Activated naive CD4-positive, alpha-beta T cell treated with anti-CD3 and anti-CD28 coated beads, Interleukin-2, amount 50 U/mL, for 24 hours (primary cell): Measurements from ENCODE around the gene KLHL6.
"Not testable (repeated sequence)": the region's sequence is repeated elsewhere in the genome, so short reads cannot be mapped to it uniquely, and the experiment has no call there.

Experiments used
- H3K27ac Mint-ChIP-seq: one replicate; pipeline ENCODE4 v1.8.0; 2021; ENCODE audit warnings: mild to moderate bottlenecking, mixed read lengths
- H3K27me3 Mint-ChIP-seq: one replicate; pipeline ENCODE4 v1.8.0; 2021; ENCODE audit warnings: mixed read lengths
- H3K36me3 Mint-ChIP-seq: one replicate; pipeline ENCODE4 v1.8.0; 2021; ENCODE audit warnings: mixed read lengths
- H3K4me1 Mint-ChIP-seq: one replicate; pipeline ENCODE4 v1.8.0; 2021; ENCODE audit warnings: mixed read lengths
- H3K4me3 Mint-ChIP-seq: one replicate; pipeline ENCODE4 v1.8.0; 2021; ENCODE audit warnings: mild to moderate bottlenecking, mixed read lengths
- H3K9me3 Mint-ChIP-seq: one replicate; pipeline ENCODE4 v1.8.0; 2021; ENCODE audit warnings: mixed read lengths

The KLHL6 gene

GRCh38 chr3:183528758-183529157 lies 26.7 kb downstream of the KLHL6 start:
- H3K4me1 Mint-ChIP-seq: peaks cover 74% of the 10 kb centered on the region
- H3K36me3 Mint-ChIP-seq: peaks cover 38% of the 10 kb centered on the region
- peak overlapping the region; percentile 38 for H3K27ac Mint-ChIP-seq
- not testable (repeated sequence) for H3K4me3 Mint-ChIP-seq, H3K9me3 Mint-ChIP-seq, H3K27me3 Mint-ChIP-seq

DNA sequence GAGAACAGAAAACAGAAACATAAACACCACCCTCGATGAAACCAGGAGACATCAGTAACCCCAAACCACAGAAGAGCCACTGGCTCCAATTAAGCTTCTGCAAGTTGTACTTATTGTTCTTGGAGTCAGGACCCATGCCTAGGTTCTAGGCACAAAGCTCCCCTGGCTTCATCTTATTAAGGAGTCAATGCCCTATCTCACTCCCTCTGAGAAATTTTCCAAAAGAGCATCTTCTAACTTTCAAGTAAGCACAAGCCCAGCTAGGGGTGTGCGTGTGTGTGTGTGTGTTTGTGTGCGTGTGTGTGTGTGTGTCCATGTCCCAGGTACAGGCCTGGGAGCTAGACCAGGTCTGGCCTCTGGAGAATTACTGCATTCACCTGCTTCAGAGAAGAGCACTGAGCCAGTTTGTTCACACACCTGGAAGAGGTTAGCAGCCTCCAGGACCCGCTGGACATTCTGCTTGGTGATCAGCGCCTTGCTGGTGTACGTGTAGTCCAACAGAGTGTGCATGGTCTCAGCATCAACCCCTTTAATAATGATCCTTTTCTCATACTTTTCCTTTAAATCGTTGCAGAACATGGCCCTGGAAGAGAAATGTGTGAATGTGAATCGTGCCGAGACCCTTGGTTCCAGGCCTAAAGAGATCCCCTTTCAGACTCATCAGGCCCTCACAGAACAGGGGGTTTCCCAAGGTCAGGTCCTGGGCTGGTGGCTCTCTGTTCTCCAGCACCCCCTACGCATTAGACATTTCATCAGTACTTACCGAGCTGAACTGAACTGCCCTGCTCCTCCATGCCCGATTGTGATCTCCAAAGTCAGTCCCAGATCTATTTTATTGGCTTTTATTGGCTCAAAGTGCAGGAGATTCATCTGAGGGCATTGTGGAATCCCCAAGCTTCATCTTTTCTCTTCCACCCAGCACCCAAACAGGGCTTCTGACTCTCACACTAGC lies 27.8 kb downstream of the KLHL6 start:
- peaks cover 4% of the 10 kb centered on the region for H3K9me3 Mint-ChIP-seq
- peak overlapping the region; percentile 84 for H3K27ac Mint-ChIP-seq
- H3K4me1 Mint-ChIP-seq: peaks cover 63% of the 10 kb centered on the region
- H3K4me3 Mint-ChIP-seq: peak overlapping the region; percentile 41
- H3K27me3 Mint-ChIP-seq: no peaks in the 10 kb centered on the region
- H3K36me3 Mint-ChIP-seq: peaks cover 34% of the 10 kb centered on the region

GRCh38 chr3:183526838-183527427 lies 28.6 kb downstream of the KLHL6 start:
- Mint-ChIP-seq H3K9me3 (peaks cover 4% of the 10 kb centered on the region), H3K4me3 (peak overlapping the region; percentile 41), H3K27ac (peak overlapping the region; percentile 84), H3K4me1 (peaks cover 59% of the 10 kb centered on the region), H3K36me3 (peaks cover 32% of the 10 kb centered on the region), H3K27me3 (no peaks in the 10 kb centered on the region)

DNA sequence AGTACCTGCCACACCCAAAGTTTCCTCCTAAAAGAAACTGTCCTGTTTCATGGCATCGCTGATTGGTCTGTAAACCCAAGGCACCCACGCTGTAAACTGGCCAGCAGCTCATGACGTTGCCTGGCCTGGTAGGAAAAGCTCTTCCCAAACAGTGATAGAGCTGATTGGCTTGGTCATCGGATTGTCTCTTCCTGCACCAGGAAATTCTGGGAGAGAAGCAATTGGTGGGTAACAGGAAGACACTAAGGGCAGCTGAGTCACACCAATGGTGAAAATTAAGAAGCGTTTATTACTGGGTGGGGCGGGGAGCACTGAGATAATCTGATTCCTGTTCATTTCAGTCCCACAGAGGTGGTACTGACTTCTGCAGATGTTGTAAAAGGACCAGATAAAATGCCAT lies 31.0 kb downstream of the KLHL6 start:
- Mint-ChIP-seq H3K36me3 (peaks cover 24% of the 10 kb centered on the region), H3K27ac (peak overlapping the region; percentile 59), H3K27me3 (no peaks in the 10 kb centered on the region), H3K4me3 (no peak overlapping the region), H3K9me3 (no peaks in the 10 kb centered on the region), H3K4me1 (peaks cover 58% of the 10 kb centered on the region)

GRCh38 chr3:183520741-183521556 lies 34.6 kb downstream of the KLHL6 start:
- H3K4me3 Mint-ChIP-seq, H3K9me3 Mint-ChIP-seq, H3K27me3 Mint-ChIP-seq: not testable (repeated sequence)
- peak overlapping the region; percentile 71 for H3K27ac Mint-ChIP-seq
- H3K36me3 Mint-ChIP-seq: peaks cover 15% of the 10 kb centered on the region
- H3K4me1 Mint-ChIP-seq: peaks cover 64% of the 10 kb centered on the region

GRCh38 chr3:183520295-183520694 lies 35.2 kb downstream of the KLHL6 start:
- Mint-ChIP-seq H3K27ac (peak overlapping the region; percentile 71), H3K36me3 (peaks cover 15% of the 10 kb centered on the region), H3K4me1 (peaks cover 66% of the 10 kb centered on the region)
- not testable (repeated sequence) for H3K4me3 Mint-ChIP-seq, H3K27me3 Mint-ChIP-seq, H3K9me3 Mint-ChIP-seq

GRCh38 chr3:183519891-183520290 lies 35.6 kb downstream of the KLHL6 start:
- no peak overlapping the region for H3K4me3 Mint-ChIP-seq
- no peaks in the 10 kb centered on the region for H3K27me3 Mint-ChIP-seq
- H3K4me1 Mint-ChIP-seq: peaks cover 67% of the 10 kb centered on the region
- peak overlapping the region; percentile 71 for H3K27ac Mint-ChIP-seq
- peaks cover 13% of the 10 kb centered on the region for H3K36me3 Mint-ChIP-seq
- no peaks in the 10 kb centered on the region for H3K9me3 Mint-ChIP-seq

GRCh38 chr3:183518491-183519251 lies 36.8 kb downstream of the KLHL6 start:
- H3K27ac Mint-ChIP-seq: peak overlapping the region; percentile 81
- H3K4me1 Mint-ChIP-seq: peaks cover 74% of the 10 kb centered on the region
- peak overlapping the region; percentile 31 for H3K4me3 Mint-ChIP-seq
- H3K9me3 Mint-ChIP-seq: no peaks in the 10 kb centered on the region
- peaks cover 11% of the 10 kb centered on the region for H3K36me3 Mint-ChIP-seq
- no peaks in the 10 kb centered on the region for H3K27me3 Mint-ChIP-seq

- Mint-ChIP-seq H3K4me1 (peaks cover 83% of the 10 kb centered on the region), H3K27me3 (no peaks in the 10 kb centered on the region), H3K9me3 (no peaks in the 10 kb centered on the region), H3K4me3 (peak overlapping the region; percentile 45), H3K36me3 (peaks cover 11% of the 10 kb centered on the region), H3K27ac (peak overlapping the region; percentile 90)
Measured at GRCh38 chr3:183517607-183518006, 37.9 kb downstream of the KLHL6 start.

- H3K9me3 Mint-ChIP-seq: no peaks in the 10 kb centered on the region
- H3K27me3 Mint-ChIP-seq: no peaks in the 10 kb centered on the region
- peaks cover 11% of the 10 kb centered on the region for H3K36me3 Mint-ChIP-seq
- H3K4me3 Mint-ChIP-seq: peak overlapping the region; percentile 31
- H3K27ac Mint-ChIP-seq: peak overlapping the region; percentile 81
- peaks cover 91% of the 10 kb centered on the region for H3K4me1 Mint-ChIP-seq
Measured at GRCh38 chr3:183515968-183516851, 39.3 kb downstream of the KLHL6 start.

DNA sequence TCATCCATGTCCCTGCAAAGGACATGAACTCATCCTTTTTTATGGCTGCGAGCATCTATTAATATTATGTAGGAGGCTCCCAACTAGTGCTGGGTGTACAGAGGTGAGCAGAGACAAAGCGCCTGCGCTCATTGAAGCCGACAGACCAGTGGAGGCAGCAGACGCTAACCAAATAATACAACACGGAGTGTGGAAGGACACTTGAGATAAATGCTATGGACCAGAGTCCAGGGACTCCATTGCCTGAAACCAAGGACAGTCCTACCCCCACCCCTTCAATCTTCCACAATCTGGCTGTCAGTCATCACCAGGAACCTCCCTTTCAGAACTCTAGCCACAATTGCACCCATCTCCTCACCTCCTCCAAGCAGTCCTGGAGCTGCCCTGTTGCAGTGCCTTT lies 41.5 kb downstream of the KLHL6 start:
- peak overlapping the region; percentile 36 for H3K4me3 Mint-ChIP-seq
- peaks cover 75% of the 10 kb centered on the region for H3K4me1 Mint-ChIP-seq
- H3K27me3 Mint-ChIP-seq: no peaks in the 10 kb centered on the region
- peak overlapping the region; percentile 95 for H3K27ac Mint-ChIP-seq
- H3K36me3 Mint-ChIP-seq: peaks cover 10% of the 10 kb centered on the region
- H3K9me3 Mint-ChIP-seq: no peaks in the 10 kb centered on the region

GRCh38 chr3:183513046-183513706 lies 42.3 kb downstream of the KLHL6 start:
- H3K4me1 Mint-ChIP-seq: peaks cover 67% of the 10 kb centered on the region
- no peaks in the 10 kb centered on the region for H3K27me3 Mint-ChIP-seq
- H3K27ac Mint-ChIP-seq: peak overlapping the region; percentile 68
- no peaks in the 10 kb centered on the region for H3K9me3 Mint-ChIP-seq
- peaks cover 16% of the 10 kb centered on the region for H3K36me3 Mint-ChIP-seq
- H3K4me3 Mint-ChIP-seq: peak overlapping the region; percentile 23

DNA sequence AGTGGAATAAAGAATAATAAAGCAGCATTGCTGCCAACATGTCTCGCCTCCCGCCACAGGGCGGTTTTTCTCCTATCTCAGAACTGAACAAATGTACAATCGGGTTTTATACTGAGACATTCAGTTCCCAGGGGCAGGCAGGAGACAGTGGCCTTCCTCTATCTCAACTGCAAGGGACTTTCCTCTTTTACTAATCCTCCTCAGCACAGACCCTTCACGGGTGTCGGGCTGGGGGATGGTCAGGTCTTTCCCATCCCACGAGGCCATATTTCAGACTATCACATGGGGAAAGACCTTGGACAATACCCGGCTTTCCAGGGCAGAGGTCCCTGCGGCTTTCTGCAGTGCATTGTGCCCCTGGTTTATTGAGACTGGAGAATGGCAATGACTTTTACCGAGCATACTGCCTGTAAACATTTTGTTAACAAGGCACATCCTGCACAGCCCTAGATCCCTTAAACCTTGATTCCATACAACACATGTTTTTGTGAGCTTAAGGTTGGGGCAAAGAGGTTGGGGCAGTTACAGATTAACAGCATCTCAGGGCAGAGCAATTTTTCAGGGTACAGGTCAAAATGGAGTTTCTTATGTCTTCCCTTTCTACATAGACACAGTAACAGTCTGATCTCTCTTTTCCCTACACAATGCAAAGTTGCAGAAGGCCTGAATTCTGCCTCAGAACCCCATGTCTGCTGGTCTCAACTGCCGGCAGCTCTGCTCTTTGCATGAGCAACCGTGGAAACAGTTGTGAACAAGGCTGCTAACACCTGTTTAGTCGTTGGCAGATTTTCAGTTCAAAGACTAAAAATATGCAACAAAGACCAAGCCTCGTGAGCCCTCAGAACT lies 44.0 kb downstream of the KLHL6 start:
- H3K9me3 Mint-ChIP-seq, H3K4me3 Mint-ChIP-seq, H3K27me3 Mint-ChIP-seq: not testable (repeated sequence)
- peak overlapping the region; percentile 23 for H3K27ac Mint-ChIP-seq
- H3K4me1 Mint-ChIP-seq: peaks cover 56% of the 10 kb centered on the region
- peaks cover 21% of the 10 kb centered on the region for H3K36me3 Mint-ChIP-seq
